HCT116 (cell line): ENCODE results near the gene CDK14. TPM values are rescaled to one million over a fixed set of nuclear protein-coding genes. Genes with fewer than 3 reads are reported as not detected.

Experiments
- ATAC-seq: fragments of 200-7000 bp; cut with Tn5 transposase; 2 replicates; pipeline ENCODE4 v1.9.1; 2020; ENCODE audit warnings: mild to moderate bottlenecking, moderate library complexity
- BruUV-seq: library from RNA; stranded (reverse); fragments of 400-500 nt; replicated peaks from 2 replicates; lab custom pipeline; 2021; lab: Mats Ljungman, UMichigan
- CTCF ChIA-PET: fragments of 300-600 bp; sonication (Branson Sonifier 250); formaldehyde crosslinking; loops from one replicate; lab custom pipeline; 2021; ENCODE audit warnings: antibody characterized with exemption; lab: Charles Lee
- POLR2A ChIA-PET: fragments of 300-600, 350-600 bp; sonication (Branson Sonifier 250); formaldehyde crosslinking; loops from one replicate; lab custom pipeline; 2021; ENCODE audit warnings: antibody characterized with exemption; lab: Charles Lee
- RAD21 ChIA-PET, 2 experiments: fragments of 300-600 bp; sonication (Branson Sonifier 250); formaldehyde crosslinking; loops; one replicate each; lab custom pipeline; 2023; ENCODE audit warnings: low total read pairs in 2 of 2; ENCODE audit not compliant: uncharacterized antibody in 2 of 2, unreplicated experiment in 2 of 2, low non-redundant PET in 1 of 2; lab: Charles Lee
- DNase-seq: peaks from one replicate; pipeline ENCODE4 v3.0.0-alpha.2; 2010; ENCODE audit warnings: low read depth, low spot score
- H2AFZ ChIP-seq: fragments of 200-600 bp; shearing (Covaris generic), sonication (generic); 2 replicates; pipeline ENCODE4 v1.6.1; 2017; ENCODE audit warnings: low read depth, mixed run types, mixed read lengths, antibody characterized with exemption, low read length; ENCODE audit not compliant: poor library complexity, severe bottlenecking
- H3K27ac ChIP-seq: 2 replicates; pipeline ENCODE4 v1.5.1; 2012; ENCODE audit warnings: low read depth, low read length
- H3K27me3 ChIP-seq: fragments of 200-600 bp; sonication (generic); 2 replicates; pipeline ENCODE4 v1.6.1; 2016; ENCODE audit warnings: mixed run types, low read length, mixed read lengths; ENCODE audit not compliant: insufficient read depth
- H3K36me3 ChIP-seq, 2 experiments: fragments of 200-500 bp in 1 of 2; fragments of 200-600 bp in 1 of 2; sonication (Bioruptor generic) in 1 of 2; sonication (generic) in 1 of 2; 2 replicates each; pipeline versions ENCODE4 v1.5.1 to v1.6.1; 2014 to 2016; ENCODE audit warnings: low read length in 2 of 2, inconsistent platforms in 1 of 2, mixed read lengths in 1 of 2, mixed run types in 1 of 2; ENCODE audit not compliant: insufficient read depth in 2 of 2, control insufficient read depth in 1 of 2
- H3K4me1 ChIP-seq, 2 experiments: fragments of 200-600 bp in 1 of 2; sonication (generic) in 1 of 2; 2 replicates each; pipeline versions ENCODE4 v1.5.1 to v1.6.1; 2012 to 2017; ENCODE audit warnings: low read length in 2 of 2, inconsistent platforms in 1 of 2, mild to moderate bottlenecking in 1 of 2, mixed read lengths in 1 of 2, mixed run types in 1 of 2, moderate library complexity in 1 of 2; ENCODE audit not compliant: insufficient read depth in 2 of 2, control insufficient read depth in 1 of 2
- H3K4me2 ChIP-seq: fragments of 200-600 bp; sonication (generic); 2 replicates; pipeline ENCODE4 v1.6.1; 2017; ENCODE audit warnings: mixed run types, low read length, mixed read lengths
- H3K4me3 ChIP-seq, 2 experiments: fragments of 200-600 bp in 1 of 2; sonication (generic) in 1 of 2; replicated peaks in 1 of 2; 2 replicates each; pipeline ENCODE4 v1.5.1; 2011 to 2016; ENCODE audit warnings: low read length in 2 of 2, control low read depth in 1 of 2, low read depth in 1 of 2, mild to moderate bottlenecking in 1 of 2, mixed read lengths in 1 of 2, mixed run types in 1 of 2
- H3K79me2 ChIP-seq: fragments of 200-600 bp; sonication (generic); 2 replicates; pipeline ENCODE4 v1.6.1; 2017; ENCODE audit warnings: mild to moderate bottlenecking, mixed run types, low read length, moderate library complexity, mixed read lengths; ENCODE audit not compliant: insufficient read depth
- H3K9ac ChIP-seq: fragments of 200-600 bp; sonication (generic); 2 replicates; pipeline ENCODE4 v1.6.1; 2016; ENCODE audit warnings: low read length, mixed read lengths
- H3K9me2 ChIP-seq: fragments of 200-600 bp; sonication (generic), shearing (Covaris generic); 2 replicates; pipeline ENCODE4 v1.6.1; 2017; ENCODE audit warnings: mixed run types, mild to moderate bottlenecking, moderate library complexity; ENCODE audit not compliant: insufficient read depth
- H3K9me3 ChIP-seq, 2 experiments: fragments of 200-500 bp in 1 of 2; fragments of 200-600 bp in 1 of 2; sonication (Bioruptor generic) in 1 of 2; sonication (generic) in 1 of 2; 2 replicates each; pipeline ENCODE4 v1.6.1; 2014 to 2017; ENCODE audit warnings: low read length in 2 of 2, mixed read lengths in 2 of 2, inconsistent platforms in 1 of 2, low read depth in 1 of 2, mild to moderate bottlenecking in 1 of 2, mixed run types in 1 of 2, moderate library complexity in 1 of 2; ENCODE audit not compliant: control insufficient read depth in 1 of 2, insufficient read depth in 1 of 2
- H4K20me1 ChIP-seq: fragments of 200-600 bp; sonication (generic), shearing (Covaris generic); 2 replicates; pipeline ENCODE4 v1.6.1; 2017; ENCODE audit warnings: mixed run types, mild to moderate bottlenecking, moderate library complexity; ENCODE audit not compliant: insufficient read depth
- CBX3 ChIP-seq: IDR thresholded peaks from 2 replicates; pipeline ENCODE4 v1.6.1; 2012; ENCODE audit warnings: low read depth
- POLR2A ChIP-seq: IDR thresholded peaks from 2 replicates; pipeline ENCODE4 v1.7.0; 2011; ENCODE audit warnings: borderline replicate concordance; ENCODE audit not compliant: insufficient read depth, insufficient read length; ENCODE audit errors: extremely low read depth
- RAD21 ChIP-seq: IDR thresholded peaks from 2 replicates; pipeline ENCODE4 v1.6.1; 2012; ENCODE audit warnings: low read depth, mild to moderate bottlenecking
- SIN3A ChIP-seq: IDR thresholded peaks from 2 replicates; pipeline ENCODE4 v1.6.1; 2012; ENCODE audit warnings: low read depth
- SP1 ChIP-seq: IDR thresholded peaks from 2 replicates; pipeline ENCODE4 v1.6.1; 2012; ENCODE audit warnings: low read depth
- intact Hi-C: fragments of 100-400 bp; cut with micrococcal nuclease; formaldehyde crosslinking; loops from 2 replicates; pipeline ENCODE4 v1.10.0; 2022
- total RNA-seq: library from RNA; stranded (reverse); gene quantifications from one replicate; pipeline ENCODE4 v1.2.1, GENCODE V29; 2021; ENCODE audit not compliant: unreplicated experiment

CDK14 gene
- total RNA-seq, 1 experiment from 2014 or later = 10.2 TPM

- Histone ChIP-seq H4K20me1 (no peaks in the 10 kb centered on the region), H3K9me2 (no peaks in the 10 kb centered on the region), H3K36me3 (no peaks in the 10 kb centered on the region)
- ChIA-PET POLR2A (no interaction called here), RAD21 (no interaction called here)
- no peak for TF ChIP-seq CBX3
- TF ChIP-seq SP1 = no peak
- TF ChIP-seq SIN3A = no peak
- TF ChIP-seq RAD21 = no peak
- TF ChIP-seq, all 23 proteins: peak for 0
- Histone ChIP-seq H3K4me2 (no peak overlapping the region), H3K79me2 (no peaks in the 10 kb centered on the region), H2AFZ (no peak overlapping the region), H3K4me3 (no peak overlapping the region), H3K9ac (no peak overlapping the region), H3K27me3 (no peaks in the 10 kb centered on the region), H3K27ac (no peak overlapping the region), H3K9me3 (no peaks in the 10 kb centered on the region), H3K4me1 (no peaks in the 10 kb centered on the region)
- intact Hi-C loops = no loop called here
- no TSS peak for BruUV-seq
- ATAC-seq = no peak
- CTCF ChIA-PET = no interaction called here
- no peak for DNase-seq
Measured at GRCh38 chr7:91157579-91158320, 561.6 kb downstream of the CDK14 start.

DNA sequence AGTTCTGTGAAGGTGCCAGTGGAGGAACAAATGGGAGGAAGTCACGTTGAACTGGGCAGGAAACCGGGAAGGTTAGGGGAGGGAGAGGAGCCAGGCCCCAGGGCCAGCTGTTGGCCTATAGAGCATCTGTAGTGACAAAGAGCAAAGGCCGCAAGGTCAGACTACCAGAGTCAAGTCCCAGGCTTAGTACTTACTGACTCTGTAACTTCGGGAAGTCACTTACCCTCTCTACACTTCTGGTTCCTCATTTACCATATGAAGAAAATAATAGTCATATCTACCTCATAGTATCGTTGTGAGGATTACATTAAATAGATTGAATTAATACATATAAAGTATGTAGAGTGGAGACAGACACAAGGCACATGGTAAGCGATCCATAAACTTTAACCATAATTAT is 566.3 kb downstream of the CDK14 start:
- POLR2A ChIA-PET = no interaction called here

More for the DNA sequence above, 566.3 kb downstream of the CDK14 start:
- Histone ChIP-seq H4K20me1 (no peaks in the 10 kb centered on the region), H3K9me2 (no peaks in the 10 kb centered on the region), H3K4me2 (no peak overlapping the region), H3K27me3 (no peaks in the 10 kb centered on the region), H3K9ac (no peak overlapping the region), H3K4me1 (no peaks in the 10 kb centered on the region), H3K36me3 (no peaks in the 10 kb centered on the region), H2AFZ (no peak overlapping the region), H3K27ac (no peak overlapping the region), H3K4me3 (no peak overlapping the region), H3K79me2 (no peaks in the 10 kb centered on the region), H3K9me3 (no peaks in the 10 kb centered on the region)
- RAD21 ChIA-PET = no interaction called here
- no peak for ATAC-seq
- CTCF ChIA-PET = no interaction called here
- intact Hi-C loops = no loop called here
- BruUV-seq = no TSS peak
- DNase-seq = no peak
- no peak for TF ChIP-seq POLR2A
